ENCODE results near the gene SYNPR.

DNA sequence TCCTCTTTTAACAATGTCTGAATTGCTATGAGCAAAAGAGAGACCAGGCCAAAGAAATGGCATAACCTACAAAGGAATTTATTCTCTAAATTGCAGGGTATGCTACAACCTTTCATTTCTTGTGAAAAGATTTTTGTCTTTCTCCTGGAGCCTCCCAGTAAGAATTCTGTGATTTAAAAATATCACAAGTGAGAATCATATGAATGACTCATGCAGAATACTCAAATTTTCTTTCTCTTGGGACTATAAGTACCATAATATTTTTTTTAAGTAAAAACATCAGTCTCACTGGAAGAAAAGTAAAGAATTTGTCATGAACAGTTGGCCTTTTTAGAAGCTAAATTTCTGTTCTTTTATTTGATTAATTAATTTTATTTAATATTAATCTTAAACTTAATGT is 26.3 kb downstream of the SYNPR start:
- TF ChIP-seq, protein P1, sequence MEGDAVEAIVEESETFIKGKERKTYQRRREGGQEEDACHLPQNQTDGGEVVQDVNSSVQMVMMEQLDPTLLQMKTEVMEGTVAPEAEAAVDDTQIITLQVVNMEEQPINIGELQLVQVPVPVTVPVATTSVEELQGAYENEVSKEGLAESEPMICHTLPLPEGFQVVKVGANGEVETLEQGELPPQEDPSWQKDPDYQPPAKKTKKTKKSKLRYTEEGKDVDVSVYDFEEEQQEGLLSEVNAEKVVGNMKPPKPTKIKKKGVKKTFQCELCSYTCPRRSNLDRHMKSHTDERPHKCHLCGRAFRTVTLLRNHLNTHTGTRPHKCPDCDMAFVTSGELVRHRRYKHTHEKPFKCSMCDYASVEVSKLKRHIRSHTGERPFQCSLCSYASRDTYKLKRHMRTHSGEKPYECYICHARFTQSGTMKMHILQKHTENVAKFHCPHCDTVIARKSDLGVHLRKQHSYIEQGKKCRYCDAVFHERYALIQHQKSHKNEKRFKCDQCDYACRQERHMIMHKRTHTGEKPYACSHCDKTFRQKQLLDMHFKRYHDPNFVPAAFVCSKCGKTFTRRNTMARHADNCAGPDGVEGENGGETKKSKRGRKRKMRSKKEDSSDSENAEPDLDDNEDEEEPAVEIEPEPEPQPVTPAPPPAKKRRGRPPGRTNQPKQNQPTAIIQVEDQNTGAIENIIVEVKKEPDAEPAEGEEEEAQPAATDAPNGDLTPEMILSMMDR (IDR thresholded peaks at IDR 0.05), result no peak
- no peak for TF ChIP-seq POLR2A (IDR thresholded peaks at IDR 0.05)
